GM12878 (cell line): ENCODE measurements around the gene HEPACAM2. TPM values are rescaled to one million over a fixed set of nuclear protein-coding genes. Genes with fewer than 3 reads are reported as not detected.

Experiments
- ATAC-seq: fragments of 200-7000 bp; cut with Tn5 transposase; 3 replicates; pipeline ENCODE4 v1.9.1; 2020; ENCODE audit warnings: mild to moderate bottlenecking, moderate library complexity
- BruUV-seq: library from RNA; stranded (reverse); fragments of 400-500 nt; replicated peaks from 2 replicates; lab custom pipeline; 2021; lab: Mats Ljungman, UMichigan
- CTCF ChIA-PET: fragments of 300-600 bp; sonication (Branson Sonifier 250); formaldehyde crosslinking; extraction: SDS; loops from one replicate; lab custom pipeline; 2021; ENCODE audit warnings: inconsistent platforms; lab: Yijun Ruan, JAX
- POLR2A ChIA-PET: fragments of 350-600 bp; formaldehyde crosslinking; extraction: SDS; loops from one replicate; lab custom pipeline; 2021; ENCODE audit warnings: inconsistent platforms; lab: Charles Lee
- RAD21 ChIA-PET: fragments of 300-600 bp; sonication (Branson Sonifier 250); formaldehyde crosslinking; loops from one replicate; lab custom pipeline; 2023; ENCODE audit warnings: antibody characterized with exemption; ENCODE audit not compliant: unreplicated experiment; lab: Charles Lee
- SMC1A ChIA-PET: fragments of 300-600 bp; sonication (Branson Sonifier 250); formaldehyde crosslinking; loops from one replicate; lab custom pipeline; 2023; ENCODE audit not compliant: unreplicated experiment, uncharacterized antibody; lab: Charles Lee
- DNase-seq: peaks from one replicate; pipeline ENCODE4 v3.0.0-alpha.2; 2011; ENCODE audit warnings: low read depth, low spot score
- FAIRE-seq: peaks from 3 replicates; lab custom pipeline; 2011; peaks lifted over from hg19 to GRCh38; lab: Jason Lieb, UNC
- H2AFZ ChIP-seq: 2 replicates; pipeline ENCODE4 v1.6.0; 2011; ENCODE audit warnings: low read depth, low read length, control low read depth; ENCODE audit not compliant: control insufficient read depth
- H3K27ac ChIP-seq: 2 replicates; pipeline ENCODE4 v1.5.1; 2011; ENCODE audit warnings: control low read depth; ENCODE audit not compliant: control insufficient read depth, insufficient read depth
- H3K27me3 ChIP-seq, 2 experiments: replicated peaks in 1 of 2; 2 replicates each; pipeline versions ENCODE4 v1.6.0 to v1.6.1; 2011; ENCODE audit warnings: low read length in 1 of 2; ENCODE audit not compliant: control insufficient read depth in 2 of 2, insufficient read depth in 2 of 2
- H3K36me3 ChIP-seq, 2 experiments: 2 replicates each; pipeline ENCODE4 v1.5.1; 2011; ENCODE audit warnings: low read length in 1 of 2; ENCODE audit not compliant: control insufficient read depth in 2 of 2, insufficient read depth in 2 of 2
- H3K4me1 ChIP-seq: 2 replicates; pipeline ENCODE4 v1.6.1; 2011; ENCODE audit warnings: mild to moderate bottlenecking, low read length, moderate library complexity, mixed read lengths; ENCODE audit not compliant: control insufficient read depth, insufficient read depth
- H3K4me2 ChIP-seq: 2 replicates; pipeline ENCODE4 v1.6.0; 2011; ENCODE audit warnings: control low read depth; ENCODE audit not compliant: control insufficient read depth, insufficient read depth
- H3K4me3 ChIP-seq: fragments of 200-600 bp; sonication (generic); 2 replicates; pipeline ENCODE4 v1.5.1; 2016
- H3K79me2 ChIP-seq: 2 replicates; pipeline ENCODE4 v1.6.0; 2011; ENCODE audit warnings: low read length; ENCODE audit not compliant: control insufficient read depth, insufficient read depth
- H3K9ac ChIP-seq: 2 replicates; pipeline ENCODE4 v1.8.0; 2011; ENCODE audit warnings: low read length, control low read depth, mixed read lengths; ENCODE audit not compliant: control insufficient read depth, insufficient read depth
- H3K9me3 ChIP-seq: replicated peaks from 3 replicates; pipeline ENCODE4 v1.5.1; 2011; ENCODE audit warnings: mild to moderate bottlenecking, low read length; ENCODE audit not compliant: control insufficient read depth, insufficient read depth
- H4K20me1 ChIP-seq: 2 replicates; pipeline ENCODE4 v1.6.0; 2011; ENCODE audit not compliant: control insufficient read depth, insufficient read depth
- BCL11A ChIP-seq: IDR thresholded peaks from 2 replicates; pipeline ENCODE4 v1.6.1; 2011; ENCODE audit warnings: low read depth, low read length
- CUX1 ChIP-seq: IDR thresholded peaks from 2 replicates; pipeline ENCODE4 v1.6.1; 2012; ENCODE audit warnings: improper control_type of control experiment, low read depth, low read length; ENCODE audit not compliant: insufficient replicate concordance
- ETV6 ChIP-seq, 2 experiments: fragments of 450-650 bp in 1 of 2; IDR thresholded peaks in 1 of 2; conservative IDR thresholded peaks in 1 of 2; 2 replicates each; pipeline ENCODE4 v1.6.1; 2014; ENCODE audit warnings: antibody characterized with exemption in 1 of 2, borderline replicate concordance in 1 of 2, low read depth in 1 of 2, mild to moderate bottlenecking in 1 of 2, moderate library complexity in 1 of 2
- IKZF2 ChIP-seq, 2 experiments: fragments of 450-650 bp; IDR thresholded peaks; 2 replicates each; pipeline ENCODE4 v1.6.1; 2017; ENCODE audit warnings: mild to moderate bottlenecking in 2 of 2, moderate library complexity in 2 of 2
- MTA2 ChIP-seq: fragments of 450-650 bp; IDR thresholded peaks from 2 replicates; pipeline ENCODE4 v1.6.1; 2016; ENCODE audit warnings: low read depth, mild to moderate bottlenecking, moderate library complexity
- NR2C2 ChIP-seq: IDR thresholded peaks from 2 replicates; pipeline ENCODE4 v1.6.1; 2011; ENCODE audit warnings: borderline replicate concordance, low read depth; ENCODE audit not compliant: control insufficient read depth, insufficient read length
- RAD21 ChIP-seq: IDR thresholded peaks from 2 replicates; pipeline ENCODE4 v1.6.1; 2011; ENCODE audit warnings: mild to moderate bottlenecking, low read depth, low read length, moderate library complexity; ENCODE audit not compliant: insufficient read depth
- RAD51 ChIP-seq: fragments of 450-650 bp; IDR thresholded peaks from 2 replicates; pipeline ENCODE4 v1.6.1; 2016; ENCODE audit warnings: moderate library complexity, mild to moderate bottlenecking, inconsistent platforms
- RBBP5 ChIP-seq: fragments of 200-600 bp; sonication (generic); conservative IDR thresholded peaks from 2 replicates; pipeline ENCODE4 v1.6.1; 2016
- STAT3 ChIP-seq: IDR thresholded peaks from 2 replicates; pipeline ENCODE4 v1.6.1; 2011; ENCODE audit warnings: low read depth, low read length, improper control_type of control experiment
- WGBS: methylation state at CpG from one replicate; pipeline ENCODE4 v1.1.6; 2016; ENCODE audit warnings: low lambda C conversion rate; ENCODE audit not compliant: insufficient replicate concordance, insufficient coverage; ENCODE audit errors: missing lambda C conversion rate; 5-methylcytosine and 5-hydroxymethylcytosine counted together
- in situ Hi-C: fragments of 300-500 bp; cut with MboI; formaldehyde crosslinking; loops from 9 replicates; pipeline ENCODE4 v1.14.3; 2018; ENCODE audit warnings: mixed read lengths
- intact Hi-C: fragments of 100-400 bp; cut with micrococcal nuclease; formaldehyde crosslinking; loops from one replicate; pipeline ENCODE4 v1.14.2; 2022; ENCODE audit not compliant: unreplicated experiment
- polyA plus RNA-seq, 11 experiments: library from polyadenylated mRNA; depleted of rRNA in 4 of 11; unstranded in 6 of 11; stranded (reverse) in 5 of 11; fragments of >200 nt; fragmentation: Nextera tagmentation in 4 of 11; fragmentation: Illumina TruSeq in 1 of 11; extraction: Ambion mirVana in 4 of 11; extraction: Trizol in 1 of 11; gene quantifications; 1 replicate in 1 of 11; 2 replicates in 10 of 11; pipeline versions ENCODE4 v1.2.1 to v1.2.3, GENCODE V29; 2011 to 2016; ENCODE audit warnings: inconsistent platforms in 2 of 11, missing spikeins in 2 of 11, low read depth in 1 of 11
- total RNA-seq, 4 experiments: library from RNA; depleted of rRNA in 3 of 4; stranded (reverse); fragments of >200 nt in 3 of 4; fragmentation: Illumina TruSeq in 1 of 4; extraction: Trizol in 1 of 4; gene quantifications; 2 replicates each; pipeline versions ENCODE4 v1.2.1 to v1.2.3, GENCODE V29; 2013 to 2021
- TF ChIP-seq, protein P1 (sequence below): fragments of 450-650 bp; IDR thresholded peaks from 2 replicates; pipeline ENCODE4 v1.6.1; 2017; ENCODE audit warnings: mild to moderate bottlenecking, moderate library complexity

The HEPACAM2 gene
- total and polyA plus RNA-seq, 10 of the 15 experiments (the other 5 are each of a cell fraction or from before 2014, with no cell fraction given): 0.04 to 0.58 TPM; not detected in 8

DNA sequence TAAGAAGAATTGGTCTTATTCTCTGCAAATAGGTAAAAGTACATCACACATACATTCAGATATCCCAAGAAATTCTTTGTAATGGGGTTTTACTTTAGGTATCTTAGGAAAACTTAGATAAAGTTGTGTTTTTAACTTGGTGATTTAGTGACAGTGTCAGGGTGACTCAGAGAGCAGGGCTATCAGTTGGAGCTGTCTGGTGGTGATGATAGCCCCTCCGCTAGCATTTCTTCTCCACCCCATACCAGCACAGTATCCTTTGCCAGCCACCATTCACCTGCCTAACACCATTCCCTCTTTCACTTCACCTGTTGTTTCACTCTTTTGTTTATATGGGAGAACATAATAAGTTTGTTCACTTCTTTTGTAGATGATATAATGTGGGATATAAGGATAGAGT, 36.3 kb upstream of the HEPACAM2 start:
- Histone ChIP-seq H3K9ac (no peak overlapping the region), H3K79me2 (no peaks in the 10 kb centered on the region), H3K4me2 (no peak overlapping the region), H3K4me3 (no peak overlapping the region), H3K4me1 (no peaks in the 10 kb centered on the region), H3K27me3 (no peaks in the 10 kb centered on the region), H3K9me3 (no peaks in the 10 kb centered on the region), H3K36me3 (peaks cover 0 to 5% of the 10 kb centered on the region in 2 experiments; a peak in 1 of 4 replicates), H4K20me1 (no peaks in the 10 kb centered on the region), H3K27ac (no peak overlapping the region), H2AFZ (no peak overlapping the region)
- CTCF ChIA-PET: no interaction called here
- no peak for ATAC-seq
- intact Hi-C loops (no loop called here), in situ Hi-C loops (no loop called here)
- FAIRE-seq: no peak
- POLR2A ChIA-PET: no interaction called here
- RAD21 ChIA-PET: no interaction called here
- TF ChIP-seq ETV6 (conservative IDR thresholded peaks at IDR 0.05 in 1 of 2, IDR thresholded peaks at IDR 0.05 in 1 of 2; ENCODE audit: borderline replicate concordance in 1 of 2, low read depth in 1 of 2) (no peak), STAT3 (no peak), BCL11A (no peak), NR2C2 (no peak), RAD21 (no peak), MTA2 (no peak), CUX1 (no peak), IKZF2 (IDR thresholded peaks at IDR 0.05) (no peak), RBBP5 (no peak), RAD51 (no peak)
- TF ChIP-seq, protein P1, sequence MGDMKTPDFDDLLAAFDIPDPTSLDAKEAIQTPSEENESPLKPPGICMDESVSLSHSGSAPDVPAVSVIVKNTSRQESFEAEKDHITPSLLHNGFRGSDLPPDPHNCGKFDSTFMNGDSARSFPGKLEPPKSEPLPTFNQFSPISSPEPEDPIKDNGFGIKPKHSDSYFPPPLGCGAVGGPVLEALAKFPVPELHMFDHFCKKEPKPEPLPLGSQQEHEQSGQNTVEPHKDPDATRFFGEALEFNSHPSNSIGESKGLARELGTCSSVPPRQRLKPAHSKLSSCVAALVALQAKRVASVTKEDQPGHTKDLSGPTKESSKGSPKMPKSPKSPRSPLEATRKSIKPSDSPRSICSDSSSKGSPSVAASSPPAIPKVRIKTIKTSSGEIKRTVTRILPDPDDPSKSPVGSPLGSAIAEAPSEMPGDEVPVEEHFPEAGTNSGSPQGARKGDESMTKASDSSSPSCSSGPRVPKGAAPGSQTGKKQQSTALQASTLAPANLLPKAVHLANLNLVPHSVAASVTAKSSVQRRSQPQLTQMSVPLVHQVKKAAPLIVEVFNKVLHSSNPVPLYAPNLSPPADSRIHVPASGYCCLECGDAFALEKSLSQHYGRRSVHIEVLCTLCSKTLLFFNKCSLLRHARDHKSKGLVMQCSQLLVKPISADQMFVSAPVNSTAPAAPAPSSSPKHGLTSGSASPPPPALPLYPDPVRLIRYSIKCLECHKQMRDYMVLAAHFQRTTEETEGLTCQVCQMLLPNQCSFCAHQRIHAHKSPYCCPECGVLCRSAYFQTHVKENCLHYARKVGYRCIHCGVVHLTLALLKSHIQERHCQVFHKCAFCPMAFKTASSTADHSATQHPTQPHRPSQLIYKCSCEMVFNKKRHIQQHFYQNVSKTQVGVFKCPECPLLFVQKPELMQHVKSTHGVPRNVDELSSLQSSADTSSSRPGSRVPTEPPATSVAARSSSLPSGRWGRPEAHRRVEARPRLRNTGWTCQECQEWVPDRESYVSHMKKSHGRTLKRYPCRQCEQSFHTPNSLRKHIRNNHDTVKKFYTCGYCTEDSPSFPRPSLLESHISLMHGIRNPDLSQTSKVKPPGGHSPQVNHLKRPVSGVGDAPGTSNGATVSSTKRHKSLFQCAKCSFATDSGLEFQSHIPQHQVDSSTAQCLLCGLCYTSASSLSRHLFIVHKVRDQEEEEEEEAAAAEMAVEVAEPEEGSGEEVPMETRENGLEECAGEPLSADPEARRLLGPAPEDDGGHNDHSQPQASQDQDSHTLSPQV: no peak
- BruUV-seq: no TSS peak
- no peak for DNase-seq
- WGBS: 100% methylated on average over 1 of the region's 1 CpG
- SMC1A ChIA-PET: no interaction called here
